Hindlimb muscle (tissue), 1 donor: Measurements from ENCODE around the gene EPS8L3. TPM values are rescaled to one million over a fixed set of nuclear protein-coding genes. Genes with fewer than 3 reads are reported as not detected.
"Not testable (repeated sequence)": the region's sequence is repeated elsewhere in the genome, so short reads cannot be mapped to it uniquely, and the experiment has no call there.

Experiments used
- DNase-seq: peaks from one replicate; pipeline ENCODE4 v3.0.0-alpha.2; 2013
- polyA plus RNA-seq: library from polyadenylated mRNA; unstranded; fragments of 120-200 nt; gene quantifications from one replicate; pipeline ENCODE4 v1.2.1, GENCODE V29; 2013; ENCODE audit not compliant: insufficient read length

Gene EPS8L3
- polyA plus RNA-seq, 1 donor = 0.34 TPM

DNA sequence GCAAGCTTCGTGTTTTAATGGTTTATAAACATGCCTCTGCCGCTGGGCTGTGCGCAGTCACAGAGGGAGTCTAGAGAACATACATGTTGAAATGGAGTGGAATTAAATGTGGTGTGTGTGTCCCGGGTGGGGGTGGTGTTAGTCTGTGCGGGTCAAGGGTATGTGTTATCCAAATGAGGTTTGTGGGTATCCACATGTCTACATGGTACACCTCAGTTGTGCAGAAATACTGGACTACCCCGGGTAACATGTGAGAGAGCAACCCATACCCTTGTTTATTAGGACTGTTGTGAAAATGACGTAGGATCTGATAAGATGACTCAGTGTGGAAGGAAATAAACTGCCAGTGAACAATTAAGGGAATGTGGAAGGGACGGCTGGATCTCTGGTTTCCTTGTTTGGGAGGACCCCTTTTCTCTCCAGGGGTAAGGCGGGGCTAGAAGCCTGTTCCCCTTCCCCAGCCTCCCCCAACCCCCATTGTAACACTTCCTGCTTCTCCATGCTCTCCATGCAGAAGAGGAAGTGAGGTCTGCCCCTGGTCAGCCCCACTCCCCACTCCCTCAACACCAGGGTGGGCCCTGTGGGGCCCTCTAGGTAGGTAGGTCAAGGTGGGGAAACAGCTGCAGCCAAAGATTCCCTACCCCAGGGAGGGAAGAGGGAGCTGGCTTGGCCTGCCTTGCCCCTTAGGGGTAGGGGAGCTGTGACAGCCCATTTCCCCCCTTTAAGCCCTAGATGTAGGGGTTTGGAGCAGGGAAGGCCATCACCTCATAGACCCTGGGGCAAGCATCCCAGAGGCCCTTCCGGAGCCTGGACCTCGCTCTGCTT is 690 bp downstream of the EPS8L3 start:
- DNase-seq = no peak

DNA sequence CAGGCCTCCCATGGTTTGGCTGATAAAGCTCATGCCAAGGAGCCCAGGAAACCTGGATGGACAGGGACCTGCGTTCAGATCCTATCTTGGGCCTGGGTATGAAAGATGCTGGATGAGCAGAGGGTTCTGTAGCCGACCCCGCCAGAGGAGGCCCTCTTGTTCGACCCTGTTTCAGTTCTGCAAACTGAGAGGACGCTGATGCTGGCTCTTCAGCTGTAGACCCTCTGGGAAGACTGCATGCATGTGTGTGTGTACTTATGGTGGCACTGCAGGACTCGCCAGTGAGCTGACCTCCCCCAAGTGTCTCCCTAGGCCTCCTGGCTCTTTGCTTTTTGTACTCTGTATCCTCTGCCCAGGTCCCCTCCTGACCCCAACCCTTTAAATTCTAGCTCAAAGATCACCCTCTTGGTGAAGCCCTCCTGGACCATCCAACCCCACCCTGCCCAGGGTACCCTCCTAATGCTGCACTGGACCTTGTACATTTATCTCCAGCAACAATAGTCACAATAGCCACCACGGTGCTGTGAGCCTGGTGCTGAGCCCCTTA is 1.6 kb downstream of the EPS8L3 start:
- DNase-seq = no peak

DNA sequence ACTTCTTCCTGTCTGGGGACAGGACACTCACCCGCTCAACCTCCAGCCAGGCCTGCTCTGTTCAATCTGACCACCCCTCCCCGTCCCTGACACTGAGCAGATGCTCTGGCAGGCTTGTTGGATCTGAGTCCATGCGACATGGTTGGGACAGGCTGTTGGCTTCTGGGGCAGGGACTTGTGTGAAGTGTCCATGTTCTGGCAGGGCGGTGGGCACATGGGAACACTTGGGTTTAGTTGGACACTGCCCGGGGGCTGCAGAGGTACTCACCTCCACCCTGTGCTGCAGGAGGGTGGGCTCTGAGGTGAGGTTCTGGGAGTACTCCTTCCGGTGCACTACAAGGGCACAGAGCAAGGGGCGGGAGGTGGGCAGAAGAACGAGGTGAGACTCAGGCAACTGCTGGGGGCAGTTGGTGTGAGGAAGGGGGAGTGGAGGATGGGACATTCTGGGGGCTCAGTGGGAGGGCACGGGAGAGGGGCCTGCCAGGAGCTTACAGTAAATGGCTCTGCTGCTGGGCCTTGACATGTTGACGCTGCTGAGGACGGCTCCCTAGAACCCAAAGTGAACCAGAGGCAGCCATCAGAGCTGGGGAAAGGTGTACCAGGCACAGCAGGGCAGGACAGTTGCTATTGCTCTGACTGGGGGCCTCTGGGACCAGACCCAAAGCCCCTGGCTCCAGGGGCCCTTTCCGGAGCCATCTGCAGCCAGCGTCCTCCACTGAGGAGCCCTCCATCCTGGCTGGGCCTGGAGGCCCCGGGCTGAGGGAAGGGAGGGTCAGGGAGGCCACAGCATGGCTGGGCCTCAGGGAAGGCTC is 2.3 kb downstream of the EPS8L3 start:
- no peak for DNase-seq

DNA sequence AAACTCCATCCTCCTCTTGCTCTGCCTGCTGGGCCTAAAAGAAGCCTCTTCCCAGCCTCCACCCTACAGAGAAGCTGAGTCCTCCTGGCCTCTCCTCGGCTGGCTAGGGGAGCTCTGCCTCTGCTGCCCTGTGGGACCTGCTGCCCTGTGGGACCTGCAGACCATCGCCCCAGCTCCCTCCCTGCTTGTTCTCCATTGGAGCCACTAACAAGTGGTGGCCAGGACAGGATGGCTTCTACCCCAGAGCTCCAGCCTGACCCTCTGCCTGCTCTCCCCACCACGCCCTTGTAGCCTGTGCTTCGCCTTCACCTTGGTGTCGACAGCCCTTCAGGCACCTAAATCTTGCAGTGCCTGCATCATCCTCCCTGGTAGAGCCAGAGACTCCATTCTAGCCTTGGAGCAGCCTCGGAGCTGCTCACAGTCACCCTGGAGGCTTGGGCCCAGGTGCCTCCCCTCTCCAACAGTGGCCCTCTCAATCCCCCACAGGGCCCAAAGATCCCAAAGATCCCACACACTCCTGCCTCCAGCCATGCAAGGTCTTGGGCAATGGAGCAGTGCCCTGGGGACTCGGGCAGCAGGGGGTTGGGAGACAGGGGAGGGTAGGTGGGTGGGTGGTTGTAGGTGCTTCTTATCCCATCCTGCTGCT is 3.0 kb downstream of the EPS8L3 start:
- no peak for DNase-seq

DNA sequence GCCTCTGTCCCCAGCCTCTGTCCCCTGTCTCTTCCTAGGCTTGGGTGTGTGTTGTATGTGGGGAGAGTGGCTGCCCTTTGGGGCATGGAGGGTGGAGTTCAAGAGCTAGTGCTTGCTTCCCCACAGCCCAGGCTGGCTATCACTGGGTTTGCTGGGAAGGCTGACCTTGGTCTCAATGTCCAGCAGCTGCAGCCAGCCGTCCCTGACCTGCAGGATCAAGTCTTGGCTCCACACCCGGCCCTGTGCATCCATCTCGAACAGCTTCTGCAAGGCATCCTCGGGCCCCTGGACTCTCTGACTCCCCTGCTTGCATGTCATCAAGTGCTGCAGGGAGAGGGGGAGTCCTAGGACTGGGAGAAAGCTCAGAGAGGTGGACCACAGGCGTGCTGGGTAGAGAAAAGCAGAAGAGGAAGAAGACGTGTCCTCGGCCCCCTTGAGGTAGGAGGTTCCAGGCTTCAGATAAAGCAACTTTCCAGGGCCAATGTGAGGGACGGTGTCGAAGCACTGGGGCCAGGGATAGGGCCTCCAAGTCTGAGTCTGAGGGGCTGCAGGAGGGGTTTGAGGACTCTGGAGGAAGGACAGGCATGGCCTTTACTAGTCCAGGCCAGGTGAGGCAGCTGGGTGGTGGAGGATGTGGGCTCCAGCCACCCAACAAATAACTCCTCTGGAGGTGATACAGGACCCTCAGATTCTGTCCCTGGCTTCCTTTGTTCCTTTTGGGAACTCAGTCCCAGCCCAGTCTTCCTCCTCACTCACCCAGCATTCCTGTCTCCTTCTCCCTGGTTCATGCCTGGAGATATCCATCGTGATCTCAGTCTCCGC is 4.0 kb downstream of the EPS8L3 start:
- no peak for DNase-seq

DNA sequence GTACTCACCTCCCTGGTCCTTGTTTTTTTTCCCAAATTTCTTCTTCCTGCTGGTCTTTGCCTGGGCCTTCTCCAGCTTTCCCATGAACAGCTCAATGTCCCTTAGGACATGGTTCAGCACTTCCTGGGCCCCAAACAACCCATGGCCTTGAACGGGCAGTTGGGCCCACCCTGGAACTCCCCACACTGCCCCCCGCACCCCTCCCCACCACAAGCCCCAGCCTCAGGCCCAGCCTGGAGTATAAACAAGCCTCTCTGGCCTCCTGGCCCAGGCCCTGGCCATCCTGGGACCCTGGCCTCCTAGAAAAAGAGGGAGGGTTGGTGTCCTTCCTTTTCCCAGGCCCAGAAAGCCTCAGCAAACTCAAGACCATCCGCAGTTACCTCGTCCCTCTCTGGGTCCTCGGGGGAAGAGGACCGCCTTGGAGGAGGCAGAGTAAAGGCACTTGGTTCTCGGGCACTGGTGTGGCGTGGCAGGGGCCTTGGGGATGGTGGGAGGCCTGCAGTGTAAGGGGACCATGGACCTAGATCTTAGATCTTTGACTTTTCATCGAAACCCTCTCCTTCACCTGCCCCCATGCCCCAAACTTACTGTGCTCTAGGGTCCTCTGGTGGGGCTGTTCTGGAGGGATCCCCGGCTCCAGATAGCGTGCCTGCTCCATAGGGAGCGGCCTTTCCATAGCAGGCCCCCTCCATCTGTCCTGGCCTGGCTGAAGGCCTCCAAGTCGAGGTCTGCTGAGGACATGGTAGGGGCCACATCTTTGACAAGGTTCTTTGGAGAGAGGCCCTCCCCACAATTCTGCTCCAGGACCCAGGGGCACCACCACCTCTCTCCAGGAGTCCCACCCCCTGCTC is 5.6 kb downstream of the EPS8L3 start:
- DNase-seq = no peak

DNA sequence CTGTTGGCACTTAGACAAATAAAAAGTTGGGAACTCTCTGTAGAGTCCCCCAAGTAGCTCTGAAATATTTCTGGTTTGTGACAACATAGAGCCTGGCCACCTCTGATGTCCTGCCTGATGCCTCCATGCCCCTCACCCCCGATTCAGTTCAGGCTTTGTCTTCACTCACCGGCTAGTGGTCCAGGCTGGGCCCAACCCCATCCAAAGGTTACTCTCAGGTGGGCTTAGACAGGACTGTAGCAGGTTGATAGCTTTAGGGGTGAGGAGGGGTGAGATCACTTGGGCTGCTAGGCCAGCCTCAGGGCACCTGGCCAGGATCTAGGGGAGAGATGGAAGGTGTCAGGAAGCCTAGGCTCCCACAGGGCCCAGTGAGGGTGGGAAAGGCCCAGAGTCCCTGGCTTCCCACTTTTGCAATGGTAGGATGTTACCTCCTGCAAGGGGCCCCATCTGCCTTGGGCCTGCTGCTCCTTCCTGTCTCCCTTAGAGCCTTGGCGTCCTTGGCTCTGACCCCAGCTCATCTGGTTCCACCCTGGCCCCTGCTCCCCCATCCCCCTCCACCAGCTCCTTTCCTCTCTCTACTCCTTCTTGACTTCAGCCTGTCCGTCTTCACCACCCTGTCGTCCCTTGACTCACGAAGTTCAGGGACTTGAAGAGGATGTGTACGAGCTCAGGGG is 6.7 kb downstream of the EPS8L3 start:
- DNase-seq = no peak

DNA sequence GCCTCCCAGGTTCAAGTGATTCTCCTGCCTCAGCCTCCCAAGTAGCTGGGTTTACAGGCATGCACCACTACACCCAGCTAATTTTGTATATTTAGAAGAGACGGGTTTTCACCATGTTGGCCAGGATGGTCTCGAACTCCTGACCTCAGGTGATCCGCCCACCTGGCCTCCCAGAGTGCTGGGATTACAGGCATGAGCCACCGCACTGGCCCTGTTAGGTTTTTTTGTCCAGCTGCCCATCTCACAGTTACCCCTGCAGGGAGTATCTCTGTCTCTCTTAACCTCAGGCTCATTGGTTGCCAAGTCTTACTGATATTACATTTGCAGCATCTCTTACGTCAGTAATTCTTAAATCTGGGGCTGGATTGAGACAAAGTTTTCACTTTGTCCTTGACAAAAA is 7.4 kb downstream of the EPS8L3 start:
- not testable (repeated sequence) for DNase-seq

DNA sequence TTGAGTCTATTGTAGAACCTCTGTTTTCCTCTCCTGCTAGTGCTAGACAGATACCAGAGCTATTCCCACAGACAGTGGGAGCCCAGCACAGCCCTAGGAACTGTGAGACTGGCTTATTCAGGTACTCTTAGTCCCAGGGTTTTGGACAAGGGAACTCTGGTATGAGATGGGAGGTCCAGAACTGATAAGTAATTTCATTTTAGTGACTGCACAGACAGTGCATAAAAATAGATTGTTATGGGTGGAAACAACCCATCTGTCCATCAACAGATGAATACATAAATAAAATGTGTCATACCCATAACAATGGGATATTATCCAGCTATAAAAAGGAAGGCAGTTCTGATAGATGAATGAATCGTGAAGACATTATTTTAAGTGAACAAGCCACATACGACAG is 9.0 kb downstream of the EPS8L3 start:
- DNase-seq = no peak

DNA sequence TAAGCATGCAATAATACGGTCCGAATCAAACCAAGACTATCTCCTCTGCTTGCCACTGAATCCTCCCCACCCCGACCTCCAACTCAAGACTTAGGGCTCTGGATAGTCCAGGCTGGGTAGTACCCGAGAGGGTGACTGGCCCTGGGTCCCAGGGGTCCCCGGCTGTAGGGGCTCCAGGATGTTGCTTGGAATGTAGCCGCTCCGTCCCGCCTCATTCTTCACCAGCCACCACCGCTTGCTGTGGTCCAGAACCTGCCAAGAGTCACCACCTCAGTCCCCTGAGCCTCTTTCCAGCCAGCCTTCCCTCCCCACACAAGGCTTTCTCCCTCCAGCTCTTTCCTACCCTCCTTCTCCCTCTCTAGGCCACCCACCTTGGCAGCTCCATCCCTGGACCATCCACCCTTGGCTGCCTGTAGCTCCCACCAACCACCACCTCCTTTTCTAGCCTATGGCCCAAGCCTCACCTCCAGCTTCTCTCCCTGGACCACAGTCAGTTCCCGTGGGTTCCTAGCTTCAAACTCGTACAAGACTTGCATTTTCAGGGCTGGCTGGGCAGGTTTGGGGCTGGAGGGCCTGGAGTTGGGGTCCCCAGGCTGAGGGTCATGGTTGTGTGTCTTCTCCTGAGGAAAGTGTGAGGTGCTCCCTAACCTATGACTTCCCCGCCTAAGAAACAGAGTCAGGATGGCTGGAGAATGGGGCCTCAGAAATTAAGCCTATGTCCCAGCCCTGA is 12.0 kb downstream of the EPS8L3 start:
- DNase-seq = no peak

DNA sequence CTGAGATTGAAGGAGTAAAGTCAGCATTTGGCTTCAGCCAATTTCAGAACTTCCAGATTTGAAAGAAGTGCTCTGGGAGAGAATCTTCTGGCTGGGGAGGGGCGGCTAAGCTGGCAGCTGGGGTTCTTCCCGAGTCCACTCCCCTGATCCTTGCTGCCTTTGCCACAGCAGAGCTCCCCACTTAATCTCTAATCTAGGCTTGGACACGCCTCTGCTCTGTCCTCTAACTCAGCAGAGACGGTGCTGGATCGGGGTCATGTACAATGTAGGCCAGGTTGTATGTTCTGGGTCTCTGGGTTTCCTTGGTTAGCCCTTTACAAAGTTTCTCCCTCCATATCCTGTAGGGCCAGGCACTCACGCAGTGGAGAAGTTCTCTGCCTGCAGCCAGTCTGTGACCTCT is 12.8 kb downstream of the EPS8L3 start:
- DNase-seq = no peak

DNA sequence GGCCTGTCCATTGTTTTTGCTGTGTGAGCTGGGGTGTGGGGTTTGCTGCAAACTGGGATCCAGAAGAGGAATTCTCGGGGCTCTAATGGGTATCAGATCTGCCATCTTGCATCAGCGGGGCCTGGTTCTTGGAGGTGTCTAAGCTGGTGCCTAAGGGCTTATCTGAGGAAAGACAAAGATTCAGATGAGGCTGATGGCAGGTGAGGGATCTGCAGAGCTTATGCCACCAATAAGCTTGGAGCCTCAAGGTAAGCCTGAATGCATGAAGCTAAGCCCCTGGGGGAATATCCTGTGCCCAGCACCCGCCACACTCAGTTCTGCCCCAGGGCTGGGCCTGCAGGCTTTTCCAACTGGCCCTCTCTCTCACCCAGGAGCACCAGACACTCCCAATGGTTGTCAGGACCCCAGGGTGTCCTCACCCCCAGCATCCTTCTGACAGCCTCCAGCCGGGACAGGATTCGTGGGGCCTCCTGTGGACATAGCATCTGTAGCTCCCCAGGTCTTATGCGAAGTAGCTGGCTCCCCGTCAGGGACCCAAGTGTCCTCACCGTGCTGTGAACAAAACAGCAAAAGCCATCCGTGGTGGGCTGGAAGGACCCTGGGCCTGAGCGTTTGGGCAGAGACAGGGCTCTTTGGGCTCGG is 13.4 kb downstream of the EPS8L3 start:
- DNase-seq = no peak

DNA sequence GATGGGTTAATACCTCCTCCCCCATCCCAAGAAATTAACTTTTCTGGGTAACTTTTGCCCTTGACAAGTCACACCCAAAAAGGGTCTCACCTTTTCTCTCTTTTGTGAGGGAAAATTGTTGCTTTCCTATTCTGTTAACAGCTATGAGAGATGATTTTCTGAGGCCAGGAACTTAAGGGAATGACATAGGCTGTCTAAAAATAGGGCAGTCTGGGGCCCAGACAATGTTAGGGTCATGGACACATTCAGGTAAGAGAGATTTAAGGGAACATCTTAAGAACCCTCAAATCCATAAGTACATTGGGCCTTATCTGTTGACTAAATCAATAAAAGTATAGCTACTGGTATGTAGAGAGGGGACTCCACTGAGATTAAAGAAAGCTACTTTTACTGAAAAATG is 14.5 kb downstream of the EPS8L3 start:
- DNase-seq = no peak

DNA sequence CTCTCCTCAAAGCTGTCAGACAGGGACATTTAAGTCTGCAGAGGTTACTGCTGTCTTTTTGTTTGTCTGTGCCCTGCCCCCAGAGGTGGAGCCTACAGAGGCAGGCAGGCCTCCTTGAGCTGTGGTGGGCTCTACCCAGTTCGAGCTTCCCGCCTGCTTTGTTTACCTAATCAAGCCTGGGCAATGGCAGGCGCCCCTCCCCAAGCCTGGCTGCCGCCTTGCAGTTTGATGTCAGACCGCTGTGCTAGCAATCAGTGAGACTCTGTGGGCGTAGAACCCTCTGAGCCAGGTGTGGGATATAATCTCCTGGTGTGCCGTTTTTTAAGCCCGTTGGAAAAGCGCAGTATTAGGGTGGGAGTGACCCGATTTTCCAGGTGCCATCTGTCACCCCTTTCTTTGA is 15.4 kb downstream of the EPS8L3 start:
- DNase-seq = not testable (repeated sequence)

DNA sequence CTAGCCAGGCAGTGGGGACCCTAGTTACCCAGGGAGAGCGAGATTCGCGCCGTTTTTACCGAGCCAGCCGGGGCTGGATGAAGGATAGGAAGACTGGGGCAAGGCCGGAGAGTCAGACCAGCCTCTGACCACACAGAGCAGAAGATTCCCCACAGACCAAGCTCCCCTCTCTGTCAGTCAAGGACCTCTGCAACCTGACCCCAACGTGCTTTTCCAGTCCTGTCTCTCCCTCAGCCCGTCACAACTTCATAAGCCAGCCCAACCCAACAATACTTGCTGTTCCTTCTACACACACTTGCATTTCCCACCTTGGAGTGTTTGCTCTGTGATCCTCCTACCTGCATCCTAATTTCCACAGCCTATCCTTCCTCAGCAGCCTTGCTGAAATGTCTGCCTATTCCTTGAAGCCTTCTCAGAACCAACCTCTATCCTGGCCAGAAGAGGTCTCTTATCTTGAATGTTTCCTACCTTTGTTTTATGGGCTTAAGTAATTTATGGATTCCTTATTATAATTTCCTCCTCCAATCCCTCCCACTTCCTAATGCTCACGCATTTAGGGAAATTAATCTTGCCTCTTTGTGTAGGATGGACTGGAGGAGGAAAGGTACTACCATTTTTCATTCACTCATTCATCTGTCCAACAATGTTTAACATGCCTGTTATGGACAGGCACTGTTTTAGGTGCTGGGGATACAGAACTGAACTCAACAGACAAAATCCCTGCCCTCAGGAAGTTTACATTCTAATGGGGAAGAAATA is 22.9 kb downstream of the EPS8L3 start, which contains the start of gene GSTM3:
Gene GSTM3, minus strand, starts transcription at position 424 of the 759 bp plus-strand sequence. CDS start 751 bp downstream, outside the sequence.
- DNase-seq = no peak

DNA sequence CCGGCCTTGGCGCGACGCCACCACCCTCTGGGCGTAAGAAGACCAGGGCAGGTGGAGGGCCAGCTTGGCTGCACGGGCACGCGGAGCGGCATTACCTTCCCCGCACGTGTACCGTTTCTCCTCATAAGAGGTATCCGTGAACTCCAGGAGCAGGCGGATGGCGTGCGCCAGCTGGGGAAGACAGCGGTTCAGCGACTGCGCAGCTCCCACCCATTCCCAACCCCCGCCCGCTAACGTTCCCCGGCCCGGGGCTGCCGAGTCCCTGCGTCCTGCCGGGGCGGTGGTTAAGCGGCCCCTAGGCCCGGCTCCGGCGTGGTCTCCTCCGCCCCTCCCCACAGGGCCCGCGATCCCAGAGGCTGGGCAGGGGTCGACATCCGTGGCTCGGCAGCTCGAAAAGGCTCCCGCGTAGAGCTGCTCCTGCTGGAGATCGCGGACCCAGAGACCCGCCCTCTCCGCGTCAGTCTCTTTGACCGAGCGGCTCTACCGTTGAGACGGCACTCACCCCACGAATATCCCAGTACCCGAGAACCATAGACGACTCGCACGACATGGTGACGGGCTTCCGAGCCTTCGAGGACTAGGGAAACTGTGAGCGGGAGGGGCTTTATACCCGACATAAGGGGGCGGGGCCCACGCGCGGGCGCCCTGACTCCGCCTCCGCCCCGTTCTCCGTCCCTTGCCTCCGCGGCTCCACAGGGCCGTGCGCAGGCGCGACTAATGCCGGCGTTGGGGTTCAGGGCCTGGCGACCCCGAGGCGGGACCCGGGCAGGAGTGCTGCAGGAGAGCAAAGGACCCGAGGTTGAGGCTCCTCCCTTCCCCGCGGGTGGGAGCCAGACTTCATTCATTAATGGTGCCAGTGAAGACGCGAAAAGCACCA is 23.7 kb downstream of the EPS8L3 start:
- peak; percentile 83 for DNase-seq

DNA sequence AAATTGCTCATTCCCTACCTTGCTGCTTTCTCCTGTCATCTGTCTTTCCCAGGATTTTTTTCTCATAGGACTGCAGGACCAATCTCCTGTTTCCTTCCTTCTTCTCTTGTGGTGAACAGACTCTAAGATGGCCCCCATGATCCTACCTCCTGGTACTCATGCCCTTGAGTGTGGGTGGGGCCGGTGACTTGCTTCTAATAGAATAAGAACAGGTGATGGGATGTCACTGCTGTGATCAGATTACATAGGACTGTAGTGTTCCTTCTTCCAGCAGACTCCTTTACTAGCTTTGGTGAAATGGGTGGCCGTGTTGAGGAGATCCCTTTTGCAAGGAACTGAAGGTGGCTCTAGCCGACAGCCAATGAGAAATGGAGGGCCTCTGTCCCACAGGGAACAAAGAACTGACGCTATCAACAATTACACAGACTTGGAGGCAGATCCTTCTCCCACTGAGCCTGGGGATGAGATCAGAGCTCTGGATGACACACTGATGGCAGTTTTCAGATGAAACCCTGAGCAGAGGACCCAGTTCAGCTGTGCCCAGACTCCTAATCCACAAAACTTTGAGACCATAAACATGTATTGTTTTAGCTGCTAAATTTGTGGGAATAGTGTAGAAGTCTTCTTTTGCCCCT is 30.4 kb downstream of the EPS8L3 start:
- no peak for DNase-seq
